Mucosa of stomach (tissue), 1 donor: Measurements from ENCODE around the gene PPP1R15B.
A peak's percentile ranks its signal among the peaks of the same experiment; 100 is the strongest.

ENCODE experiments used
- H3K27me3 ChIP-seq: one replicate; pipeline ENCODE4 v1.7.0; 2013; ENCODE audit warnings: mild to moderate bottlenecking, low read length; ENCODE audit not compliant: control insufficient read depth, insufficient read depth
- H3K36me3 ChIP-seq: one replicate; pipeline ENCODE4 v1.7.0; 2013; ENCODE audit warnings: low read length; ENCODE audit not compliant: control insufficient read depth, insufficient read depth
- H3K4me1 ChIP-seq: one replicate; pipeline ENCODE4 v1.7.0; 2013; ENCODE audit warnings: mild to moderate bottlenecking, low read length; ENCODE audit not compliant: control insufficient read depth, insufficient read depth
- H3K4me3 ChIP-seq: one replicate; pipeline ENCODE4 v1.7.0; 2013; ENCODE audit warnings: low read length
- H3K9ac ChIP-seq: one replicate; pipeline ENCODE4 v1.7.0; 2013; ENCODE audit warnings: mild to moderate bottlenecking, low read length, moderate library complexity
- H3K9me3 ChIP-seq: one replicate; pipeline ENCODE4 v1.7.0; 2013; ENCODE audit warnings: mild to moderate bottlenecking, low read length, moderate library complexity; ENCODE audit not compliant: control insufficient read depth
- donor health status: Pancreatic carcinoma.

The PPP1R15B gene

DNA sequence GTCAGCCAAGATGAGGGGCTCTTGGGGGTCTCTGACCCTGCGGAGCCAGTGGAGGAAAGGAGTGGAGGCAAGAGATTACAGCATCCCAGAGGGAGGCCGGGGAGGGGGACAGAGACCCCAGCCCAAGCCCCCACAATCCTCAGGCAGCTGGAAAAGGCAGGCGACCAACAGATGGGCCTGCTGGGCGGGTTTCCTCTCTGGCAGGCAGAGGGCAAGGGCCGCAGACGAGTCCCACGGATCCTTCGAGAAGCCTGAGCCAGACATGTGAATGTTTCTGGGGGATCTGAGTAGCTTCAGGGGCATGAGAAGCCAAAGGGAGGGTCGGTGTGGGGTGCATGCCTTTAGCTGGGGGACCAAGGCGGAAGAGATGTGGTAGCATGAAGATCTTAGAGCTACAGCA, 49.8 kb downstream of the PPP1R15B start:
- Histone ChIP-seq H3K9me3 (no peaks in the 10 kb centered on the region), H3K4me3 (no peak overlapping the region), H3K27me3 (no peaks in the 10 kb centered on the region), H3K4me1 (peaks cover 74% of the 10 kb centered on the region), H3K36me3 (no peaks in the 10 kb centered on the region), H3K9ac (no peak overlapping the region)

DNA sequence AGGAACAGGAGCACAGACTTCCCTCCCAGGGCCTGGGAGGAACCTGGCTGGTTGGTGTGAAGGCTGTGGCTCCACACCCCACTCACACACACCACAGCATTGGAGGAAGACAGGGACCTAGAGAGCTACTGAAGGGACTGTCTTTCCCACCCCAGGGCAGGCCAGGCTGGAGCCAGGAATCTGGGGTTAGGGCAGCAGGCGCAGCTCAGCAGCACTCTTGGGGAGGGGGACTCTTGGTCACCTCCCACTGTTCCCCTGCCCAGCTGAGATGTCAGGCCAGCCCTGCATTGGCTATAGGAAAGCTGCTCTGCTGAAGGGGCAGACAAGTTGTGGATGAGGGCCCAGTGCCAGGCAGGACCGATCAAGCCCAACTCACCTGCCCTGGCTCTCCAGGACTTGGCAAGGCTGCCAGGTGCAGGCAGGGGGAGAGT, 50.3 kb downstream of the PPP1R15B start:
- Histone ChIP-seq H3K4me3 (no peak overlapping the region), H3K27me3 (no peaks in the 10 kb centered on the region), H3K36me3 (no peaks in the 10 kb centered on the region), H3K9ac (no peak overlapping the region), H3K4me1 (peaks cover 74% of the 10 kb centered on the region), H3K9me3 (no peaks in the 10 kb centered on the region)

DNA sequence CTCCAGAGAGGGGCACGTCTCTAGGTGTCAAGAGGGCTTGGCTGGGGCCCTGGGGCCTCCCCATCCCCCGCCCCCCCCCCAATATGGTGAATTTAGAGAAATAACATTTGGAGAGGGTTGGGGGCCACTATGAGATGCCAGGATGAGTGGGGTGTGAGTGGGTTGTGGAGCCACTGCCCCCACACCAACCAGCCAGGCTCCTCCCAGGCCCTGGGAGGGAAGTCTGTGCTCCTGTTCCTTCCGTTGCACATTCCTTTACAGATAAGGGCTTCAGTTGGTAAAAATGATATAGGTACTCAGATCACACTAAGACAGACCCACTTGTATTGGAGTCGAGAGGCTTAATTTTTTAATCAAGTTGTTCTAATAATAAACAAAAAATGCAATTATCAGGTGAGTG, 51.3 kb downstream of the PPP1R15B start:
- no peak overlapping the region for H3K4me3 ChIP-seq
- H3K9ac ChIP-seq: peak overlapping the region; percentile 17
- H3K9me3 ChIP-seq: no peaks in the 10 kb centered on the region
- H3K4me1 ChIP-seq: peaks cover 74% of the 10 kb centered on the region
- H3K36me3 ChIP-seq: no peaks in the 10 kb centered on the region
- no peaks in the 10 kb centered on the region for H3K27me3 ChIP-seq

DNA sequence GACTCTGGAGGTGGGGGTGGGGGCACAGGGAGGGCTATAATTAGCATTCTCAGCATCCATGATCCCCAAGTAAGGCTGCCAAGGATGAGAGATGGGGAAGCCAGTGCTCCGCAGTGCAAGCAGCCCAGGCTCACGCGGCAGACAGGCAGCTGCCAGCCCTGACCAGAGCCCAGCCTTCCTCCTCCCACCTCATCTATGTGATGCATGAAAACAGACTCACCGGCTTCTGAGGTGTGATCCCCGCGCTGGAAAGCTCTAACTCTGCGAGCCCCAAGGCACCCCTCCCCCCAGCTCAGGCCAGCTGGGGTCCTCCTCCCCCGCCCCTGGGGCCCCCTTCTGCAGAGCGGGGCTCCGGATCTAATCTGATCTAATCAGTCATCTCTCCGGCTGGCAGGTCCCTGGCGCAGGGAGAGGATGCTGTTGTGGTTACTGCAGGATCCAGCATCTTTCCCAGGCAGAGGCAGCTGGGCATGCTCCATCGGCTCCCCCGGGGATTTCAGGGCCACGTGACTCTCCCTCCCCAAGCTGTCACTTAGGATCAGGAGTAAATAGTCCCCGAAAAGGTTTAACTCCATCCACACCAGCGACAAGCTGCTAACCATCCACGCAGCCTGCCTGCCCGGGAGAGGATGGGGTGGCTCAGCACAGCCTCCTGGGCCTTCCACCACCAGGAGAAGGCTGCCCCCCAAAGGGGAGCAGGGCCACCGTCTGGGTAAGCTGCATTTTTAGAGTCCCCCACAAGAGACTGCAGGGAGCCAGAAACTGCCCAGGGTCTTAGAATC, 52.0 kb downstream of the PPP1R15B start, which contains the start of gene PLEKHA6:
TSS of gene PLEKHA6 (minus strand) at position 456 of the 782 bp plus-strand sequence. CDS start 86,202 bp downstream, outside the sequence.
- Histone ChIP-seq H3K27me3 (no peaks in the 10 kb centered on the region), H3K4me1 (peaks cover 74% of the 10 kb centered on the region), H3K9ac (peak within 1 kb of the TSS; percentile 17), H3K36me3 (no peaks in the 10 kb centered on the region), H3K9me3 (no peaks in the 10 kb centered on the region), H3K4me3 (no peak within 1 kb of the TSS)

DNA sequence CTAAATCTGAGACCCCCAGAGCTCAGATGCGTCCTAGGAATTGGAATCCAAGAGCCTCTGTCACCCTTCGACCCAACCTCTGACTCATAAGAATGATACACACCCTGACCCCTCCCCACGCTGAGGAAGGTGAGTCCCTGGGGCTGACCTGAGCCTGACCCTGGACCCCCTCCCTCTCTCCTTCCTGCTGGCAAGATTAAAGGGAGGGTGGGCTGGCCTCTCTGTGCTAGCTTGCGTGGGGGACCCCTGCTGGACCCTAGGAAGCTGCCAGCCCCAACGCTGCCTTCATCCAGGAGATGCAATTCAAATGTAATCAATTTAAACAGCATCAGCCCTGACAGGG, 52.5 kb downstream of the PPP1R15B start:
- Histone ChIP-seq H3K9ac (no peak overlapping the region), H3K4me3 (no peak overlapping the region), H3K27me3 (no peaks in the 10 kb centered on the region), H3K4me1 (peaks cover 69% of the 10 kb centered on the region), H3K36me3 (no peaks in the 10 kb centered on the region), H3K9me3 (no peaks in the 10 kb centered on the region)

DNA sequence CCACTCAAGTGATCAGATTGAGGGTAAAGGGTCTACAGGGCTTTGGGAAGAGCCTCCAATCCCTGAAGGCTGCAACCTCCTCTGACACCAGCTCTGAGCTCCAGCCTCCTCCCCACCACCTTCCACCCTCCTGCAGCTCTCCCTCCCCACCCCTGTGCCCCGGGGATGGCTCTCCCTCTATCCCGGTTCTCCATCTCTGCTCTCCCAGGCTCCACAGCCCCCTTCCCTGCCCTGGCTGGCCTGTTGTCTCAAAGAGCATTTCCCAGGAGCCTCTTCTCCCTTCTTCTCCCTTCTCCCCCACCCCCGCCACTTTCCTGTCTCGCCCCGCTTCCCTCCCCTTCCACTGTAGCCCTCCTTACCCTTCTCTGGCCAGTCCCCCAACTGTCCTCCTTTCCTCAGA, 53.0 kb downstream of the PPP1R15B start:
- peak overlapping the region; percentile 16 for H3K9ac ChIP-seq
- no peaks in the 10 kb centered on the region for H3K9me3 ChIP-seq
- peaks cover 64% of the 10 kb centered on the region for H3K4me1 ChIP-seq
- no peak overlapping the region for H3K4me3 ChIP-seq
- no peaks in the 10 kb centered on the region for H3K36me3 ChIP-seq
- H3K27me3 ChIP-seq: no peaks in the 10 kb centered on the region

DNA sequence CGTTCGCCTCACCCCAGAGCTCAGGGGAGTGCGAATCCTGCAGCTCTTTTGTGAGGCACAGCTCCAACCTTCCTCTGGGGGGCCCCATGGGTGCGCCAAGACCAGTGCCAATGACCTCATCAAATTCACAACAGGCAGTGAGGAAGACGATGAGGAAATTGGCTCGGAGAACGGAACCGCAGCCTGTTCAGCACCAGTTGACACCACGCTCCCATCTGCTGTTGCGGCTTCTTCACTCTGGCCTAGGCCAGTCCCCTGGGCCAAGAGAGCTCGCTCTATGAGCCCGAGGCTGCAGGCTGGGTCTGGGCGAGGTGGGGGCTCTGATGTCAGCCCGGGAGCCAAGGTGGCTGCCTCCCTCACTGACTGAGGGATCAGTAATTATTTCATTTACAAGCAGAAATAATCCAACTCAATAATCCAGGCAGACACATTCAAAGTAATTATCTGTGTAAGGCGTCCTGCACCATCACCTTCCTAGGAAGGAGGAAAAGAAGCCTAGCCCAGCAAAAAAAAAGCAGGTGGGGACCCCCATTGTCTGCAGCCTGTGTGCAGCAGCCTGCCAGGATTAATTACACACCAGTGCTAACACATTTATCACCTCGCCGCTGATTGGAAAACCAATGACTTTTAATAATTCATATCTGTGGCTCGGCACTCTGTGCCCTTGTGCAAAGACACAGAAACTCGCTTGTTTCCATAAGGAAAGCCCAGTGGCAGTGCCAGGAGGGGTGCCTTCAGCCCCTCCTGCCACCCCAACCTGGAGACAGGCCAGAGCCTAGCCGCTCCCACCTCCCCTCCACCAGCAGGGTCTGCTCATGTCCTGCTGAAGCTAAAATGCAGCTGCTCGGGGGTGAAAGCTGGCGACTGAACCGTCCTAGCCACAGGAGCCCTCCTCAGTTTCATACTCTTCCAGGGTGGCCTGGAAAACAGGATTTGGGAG, 53.8 kb downstream of the PPP1R15B start:
- Histone ChIP-seq H3K4me3 (no peak overlapping the region), H3K4me1 (peaks cover 56% of the 10 kb centered on the region), H3K9ac (peak overlapping the region; percentile 16), H3K36me3 (no peaks in the 10 kb centered on the region), H3K27me3 (no peaks in the 10 kb centered on the region), H3K9me3 (no peaks in the 10 kb centered on the region)

DNA sequence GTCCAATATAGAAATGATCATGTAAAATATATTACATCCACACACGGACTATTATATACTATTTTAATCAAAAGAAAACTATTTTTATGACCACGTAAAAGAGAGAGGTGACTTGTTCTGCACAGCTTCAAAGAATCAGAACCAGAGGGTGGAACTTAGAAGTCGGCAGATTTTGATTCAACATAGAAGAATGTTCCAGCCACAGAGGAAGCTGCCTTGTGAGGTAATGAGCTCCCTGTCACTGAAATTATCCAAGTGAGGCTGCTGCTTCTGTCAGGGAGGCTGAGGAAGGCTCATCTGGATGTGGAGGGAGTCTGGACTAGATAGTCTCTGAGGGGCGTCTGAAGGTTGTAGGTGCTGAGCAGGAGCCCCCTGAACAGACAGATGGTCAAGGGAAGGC, 54.6 kb downstream of the PPP1R15B start:
- no peak overlapping the region for H3K4me3 ChIP-seq
- no peaks in the 10 kb centered on the region for H3K27me3 ChIP-seq
- no peaks in the 10 kb centered on the region for H3K9me3 ChIP-seq
- peaks cover 49% of the 10 kb centered on the region for H3K4me1 ChIP-seq
- no peak overlapping the region for H3K9ac ChIP-seq
- H3K36me3 ChIP-seq: no peaks in the 10 kb centered on the region

DNA sequence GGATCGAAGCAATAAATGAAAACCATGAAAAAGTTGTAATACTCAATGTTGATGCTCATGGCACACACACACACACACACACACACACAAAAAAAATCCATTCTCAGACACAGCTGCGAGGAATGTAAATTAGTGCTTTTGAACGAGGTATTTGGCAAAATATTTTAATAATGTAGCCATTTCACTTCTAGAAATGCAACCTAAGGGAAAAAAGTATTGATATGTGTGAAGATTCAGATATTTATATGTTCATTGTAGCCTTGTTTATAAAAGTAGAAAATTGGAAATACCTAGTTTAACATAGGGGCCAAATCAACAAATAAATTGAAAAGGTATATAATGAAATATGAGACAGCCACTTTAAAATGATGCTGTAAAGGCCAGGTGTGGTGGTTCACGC, 55.7 kb downstream of the PPP1R15B start:
- Histone ChIP-seq H3K4me3 (no peak overlapping the region), H3K9me3 (no peaks in the 10 kb centered on the region), H3K9ac (no peak overlapping the region), H3K4me1 (peaks cover 49% of the 10 kb centered on the region), H3K27me3 (no peaks in the 10 kb centered on the region), H3K36me3 (no peaks in the 10 kb centered on the region)

DNA sequence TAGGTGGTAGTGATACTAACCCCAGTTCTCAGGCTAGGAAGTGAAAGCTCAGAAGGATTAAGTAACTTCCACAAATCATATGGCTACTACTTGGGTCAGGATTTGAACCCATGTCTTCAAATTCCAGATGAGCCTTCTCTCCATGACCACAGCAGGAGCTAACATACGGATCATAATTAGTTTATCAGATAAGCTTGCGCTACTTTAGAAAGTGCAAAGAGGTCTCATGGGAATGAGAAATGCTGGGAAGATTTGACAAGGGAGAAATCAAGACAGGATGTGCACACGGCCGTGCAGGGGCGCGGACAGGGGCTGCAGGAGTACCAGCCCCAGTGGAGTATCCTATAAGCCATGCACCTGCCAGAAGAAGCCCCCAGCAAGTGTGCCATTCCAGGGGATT, 57.0 kb downstream of the PPP1R15B start:
- Histone ChIP-seq H3K9ac (no peak overlapping the region), H3K27me3 (no peaks in the 10 kb centered on the region), H3K9me3 (no peaks in the 10 kb centered on the region), H3K4me1 (peaks cover 49% of the 10 kb centered on the region), H3K4me3 (no peak overlapping the region), H3K36me3 (no peaks in the 10 kb centered on the region)
